Liver (tissue), 9 donors: ENCODE results near the gene LYRM2. TPM values are rescaled to one million over a fixed set of nuclear protein-coding genes. Genes with fewer than 3 reads are reported as not detected.

Experiments
- DNase-seq: peaks from one replicate; pipeline ENCODE4 v3.0.0-alpha.2; 2017; ENCODE audit warnings: low spot score
- H3K27ac ChIP-seq, 2 donors: one replicate each; pipeline ENCODE4 v1.7.0; 2013; ENCODE audit warnings: inconsistent platforms in 2 of 2, low read length in 2 of 2, control low read depth in 1 of 2, low read depth in 1 of 2, mild to moderate bottlenecking in 1 of 2
- H3K27me3 ChIP-seq, 4 donors: one replicate each; pipeline versions ENCODE4 v1.6.1 to v1.7.0; 2013; ENCODE audit warnings: low read length in 3 of 4, inconsistent platforms in 1 of 4, mild to moderate bottlenecking in 1 of 4, moderate library complexity in 1 of 4; ENCODE audit not compliant: control insufficient read depth in 4 of 4, insufficient read depth in 4 of 4
- H3K36me3 ChIP-seq, 4 donors: one replicate each; pipeline versions ENCODE4 v1.6.1 to v1.7.0; 2013; ENCODE audit warnings: low read length in 3 of 4, mild to moderate bottlenecking in 3 of 4, low read depth in 1 of 4, moderate library complexity in 1 of 4; ENCODE audit not compliant: control insufficient read depth in 4 of 4, insufficient read depth in 3 of 4
- H3K4me1 ChIP-seq, 4 donors: one replicate each; pipeline versions ENCODE4 v1.6.1 to v1.7.0; 2013; ENCODE audit warnings: low read length in 3 of 4, mild to moderate bottlenecking in 3 of 4, moderate library complexity in 1 of 4; ENCODE audit not compliant: control insufficient read depth in 4 of 4, insufficient read depth in 4 of 4
- H3K4me3 ChIP-seq, 3 donors: one replicate each; pipeline versions ENCODE4 v1.6.1 to v1.7.0; 2013; ENCODE audit warnings: low read length in 3 of 3, control low read depth in 1 of 3, low read depth in 1 of 3, mild to moderate bottlenecking in 1 of 3
- H3K9ac ChIP-seq, 2 donors: one replicate each; pipeline ENCODE4 v1.7.0; 2013; ENCODE audit warnings: low read length in 2 of 2, mild to moderate bottlenecking in 2 of 2, moderate library complexity in 2 of 2, control low read depth in 1 of 2, low read depth in 1 of 2
- H3K9me3 ChIP-seq, 4 donors: one replicate each; pipeline versions ENCODE4 v1.6.1 to v1.7.0; 2013; ENCODE audit warnings: low read length in 3 of 4; ENCODE audit not compliant: control insufficient read depth in 4 of 4
- ATF3 ChIP-seq: IDR thresholded peaks from 2 replicates; pipeline ENCODE4 v1.6.1; 2016; ENCODE audit warnings: antibody characterized with exemption
- CTCF ChIP-seq: fragments of 150-350 bp; IDR thresholded peaks from 2 replicates; pipeline ENCODE4 v1.5.1; 2017; ENCODE audit warnings: improper control_type of control experiment, low read depth, low read length; ENCODE audit not compliant: missing input control
- EGR1 ChIP-seq, 2 donors: IDR thresholded peaks; 2 replicates each; pipeline ENCODE4 v1.6.1; 2016 to 2018; ENCODE audit warnings: antibody characterized with exemption in 2 of 2, low read depth in 2 of 2
- FOXA1 ChIP-seq: IDR thresholded peaks from 2 replicates; pipeline ENCODE4 v1.6.1; 2016; ENCODE audit warnings: antibody characterized with exemption
- FOXA2 ChIP-seq: IDR thresholded peaks from 2 replicates; pipeline ENCODE4 v1.6.1; 2016; ENCODE audit warnings: antibody characterized with exemption
- GABPA ChIP-seq, 2 donors: IDR thresholded peaks in 1 of 2; conservative IDR thresholded peaks in 1 of 2; 2 replicates each; pipeline ENCODE4 v1.6.1; 2016; ENCODE audit warnings: antibody characterized with exemption in 2 of 2, mild to moderate bottlenecking in 1 of 2, moderate library complexity in 1 of 2
- HNF4A ChIP-seq, 2 donors: conservative IDR thresholded peaks; 2 replicates each; pipeline ENCODE4 v1.6.1; 2016; ENCODE audit warnings: antibody characterized with exemption in 2 of 2, mild to moderate bottlenecking in 2 of 2
- HNF4G ChIP-seq: IDR thresholded peaks from 2 replicates; pipeline ENCODE4 v1.6.1; 2016; ENCODE audit warnings: antibody characterized with exemption
- MAX ChIP-seq: IDR thresholded peaks from 2 replicates; pipeline ENCODE4 v1.6.1; 2016; ENCODE audit warnings: antibody characterized with exemption
- RXRA ChIP-seq, 2 donors: IDR thresholded peaks; 2 replicates each; pipeline ENCODE4 v1.6.1; 2017 to 2018; ENCODE audit warnings: antibody characterized with exemption in 2 of 2, mild to moderate bottlenecking in 1 of 2
- TAF1 ChIP-seq: conservative IDR thresholded peaks from 2 replicates; pipeline ENCODE4 v1.6.1; 2016; ENCODE audit warnings: antibody characterized with exemption, mild to moderate bottlenecking
- YY1 ChIP-seq: IDR thresholded peaks from 2 replicates; pipeline ENCODE4 v1.6.1; 2016; ENCODE audit warnings: antibody characterized with exemption, mild to moderate bottlenecking
- WGBS: extraction: QIAGEN DNeasy Blood & Tissue Kit; methylation state at CpG from one replicate; pipeline ENCODE4 v1.1.7; 2013; 5-methylcytosine and 5-hydroxymethylcytosine counted together
- polyA plus RNA-seq, 2 donors: library from polyadenylated mRNA; stranded (reverse) in 1 of 2; unstranded in 1 of 2; fragments of 200-250 nt in 1 of 2; fragments of >200 nt in 1 of 2; fragmentation: Nextera tagmentation in 1 of 2; extraction: Ambion mirVana in 1 of 2; gene quantifications; one replicate each; pipeline versions ENCODE4 v1.2.1 to v1.2.3, GENCODE V29; 2013 to 2015
- total RNA-seq, 2 donors: library from RNA; depleted of rRNA; stranded (reverse); fragments of >200 nt; gene quantifications; one replicate each; pipeline ENCODE4 v1.2.3, GENCODE V29; 2014
- TF ChIP-seq, protein P1 (sequence below): IDR thresholded peaks from 2 replicates; pipeline ENCODE4 v1.6.1; 2016; ENCODE audit warnings: antibody characterized with exemption
- TF ChIP-seq, protein P2 (sequence below): IDR thresholded peaks from 2 replicates; pipeline ENCODE4 v1.6.1; 2016; ENCODE audit warnings: antibody characterized with exemption, mild to moderate bottlenecking
- donor health status: healthy.
- donor health status: healthy.
- donor health status: healthy.
- donor health status: healthy.
- donor health status: healthy.

LYRM2 gene
- total and polyA plus RNA-seq, 4 donors = 8.9 to 34.7 (median 12.4) TPM

DNA sequence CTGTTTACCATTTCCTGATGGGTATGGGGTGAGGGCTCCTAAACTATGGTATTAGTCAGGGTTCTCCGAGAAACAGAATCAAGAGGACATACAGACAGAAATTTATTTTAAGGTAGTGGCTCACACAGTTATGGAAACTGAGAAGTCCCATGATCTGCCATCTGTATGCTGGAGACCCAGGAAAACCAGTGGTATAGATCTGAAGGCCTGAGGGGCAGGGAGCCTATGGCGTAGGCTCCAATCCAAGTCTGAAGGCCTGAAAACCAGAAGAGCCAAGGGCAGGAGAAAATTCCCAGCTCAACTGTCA is 112.0 kb downstream of the LYRM2 start:
- no peaks in the 10 kb centered on the region for H3K36me3 ChIP-seq
- H3K9me3 ChIP-seq = peaks cover 0 to 1% (median 0%) of the 10 kb centered on the region in 4 donors
- DNase-seq = no peak
- TF ChIP-seq TAF1 = no peak
- TF ChIP-seq MAX = no peak
- TF ChIP-seq GABPA (IDR thresholded peaks at IDR 0.05 in 1 of 2, conservative IDR thresholded peaks at IDR 0.05 in 1 of 2) = no peak
- TF ChIP-seq YY1 = no peak
- TF ChIP-seq HNF4G = no peak
- TF ChIP-seq, protein P1, sequence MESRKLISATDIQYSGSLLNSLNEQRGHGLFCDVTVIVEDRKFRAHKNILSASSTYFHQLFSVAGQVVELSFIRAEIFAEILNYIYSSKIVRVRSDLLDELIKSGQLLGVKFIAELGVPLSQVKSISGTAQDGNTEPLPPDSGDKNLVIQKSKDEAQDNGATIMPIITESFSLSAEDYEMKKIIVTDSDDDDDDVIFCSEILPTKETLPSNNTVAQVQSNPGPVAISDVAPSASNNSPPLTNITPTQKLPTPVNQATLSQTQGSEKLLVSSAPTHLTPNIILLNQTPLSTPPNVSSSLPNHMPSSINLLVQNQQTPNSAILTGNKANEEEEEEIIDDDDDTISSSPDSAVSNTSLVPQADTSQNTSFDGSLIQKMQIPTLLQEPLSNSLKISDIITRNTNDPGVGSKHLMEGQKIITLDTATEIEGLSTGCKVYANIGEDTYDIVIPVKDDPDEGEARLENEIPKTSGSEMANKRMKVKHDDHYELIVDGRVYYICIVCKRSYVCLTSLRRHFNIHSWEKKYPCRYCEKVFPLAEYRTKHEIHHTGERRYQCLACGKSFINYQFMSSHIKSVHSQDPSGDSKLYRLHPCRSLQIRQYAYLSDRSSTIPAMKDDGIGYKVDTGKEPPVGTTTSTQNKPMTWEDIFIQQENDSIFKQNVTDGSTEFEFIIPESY = no peak
- no peak for TF ChIP-seq EGR1 (IDR thresholded peaks at IDR 0.05; ENCODE audit: low read depth in 2 of 2)
- TF ChIP-seq CTCF = no peak
- TF ChIP-seq FOXA1 = no peak
- no peak for TF ChIP-seq ATF3
- no peak overlapping the region for H3K27ac ChIP-seq
- no peak overlapping the region for H3K4me3 ChIP-seq
- no peaks in the 10 kb centered on the region for H3K4me1 ChIP-seq
- H3K27me3 ChIP-seq = no peaks in the 10 kb centered on the region
- no peak overlapping the region for H3K9ac ChIP-seq
- 98% methylated on average over 2 of the region's 2 CpGs for WGBS

DNA sequence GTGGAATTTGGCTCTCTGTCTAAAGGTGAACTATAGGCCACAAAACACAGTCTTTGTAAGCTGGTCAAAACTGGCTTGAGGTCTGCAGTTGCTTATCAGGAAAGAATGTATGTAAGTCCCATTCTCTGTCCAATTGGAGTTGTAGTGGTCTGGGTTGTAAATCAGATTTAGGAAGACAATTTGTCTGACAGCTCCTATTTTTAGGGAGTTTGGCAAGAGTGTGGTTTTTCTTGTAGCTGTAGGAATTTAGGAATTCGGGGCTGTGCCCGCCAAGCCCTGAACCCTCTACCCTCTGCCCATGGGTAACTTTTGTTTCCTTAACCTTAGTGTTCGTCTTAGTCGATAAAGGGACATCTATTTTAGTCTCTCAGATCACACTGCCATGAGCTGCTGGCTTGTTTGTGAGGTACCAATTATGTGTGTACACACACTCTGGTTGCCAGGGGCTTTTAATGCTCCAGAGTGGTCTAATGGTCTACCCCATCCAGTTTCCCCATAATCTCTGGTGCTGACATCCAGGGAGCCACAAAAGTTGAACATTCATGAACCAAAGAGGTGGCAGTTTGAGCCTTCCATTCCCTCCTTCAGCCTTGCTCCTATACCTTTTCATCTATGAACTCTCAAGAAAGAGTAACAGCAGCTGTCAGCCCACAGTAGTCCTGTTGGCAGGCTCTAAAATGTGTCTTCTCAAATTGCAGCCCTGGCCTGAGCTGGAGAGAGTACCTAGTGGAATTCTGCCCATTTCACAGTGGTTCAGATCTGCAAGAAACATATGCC is 112.6 kb downstream of the LYRM2 start:
- Histone ChIP-seq H3K9me3 (peaks cover 0 to 1% (median 0%) of the 10 kb centered on the region in 4 donors), H3K27me3 (no peaks in the 10 kb centered on the region), H3K36me3 (no peaks in the 10 kb centered on the region), H3K4me3 (no peak overlapping the region), H3K4me1 (no peaks in the 10 kb centered on the region), H3K27ac (no peak overlapping the region), H3K9ac (no peak overlapping the region)
- DNase-seq = no peak
- no peak for TF ChIP-seq YY1
- TF ChIP-seq FOXA2 = no peak
- no peak for TF ChIP-seq HNF4A (conservative IDR thresholded peaks at IDR 0.05)
- TF ChIP-seq RXRA (IDR thresholded peaks at IDR 0.05) = no peak
- no peak for TF ChIP-seq TAF1
- no peak for TF ChIP-seq HNF4G
- TF ChIP-seq, protein P2, sequence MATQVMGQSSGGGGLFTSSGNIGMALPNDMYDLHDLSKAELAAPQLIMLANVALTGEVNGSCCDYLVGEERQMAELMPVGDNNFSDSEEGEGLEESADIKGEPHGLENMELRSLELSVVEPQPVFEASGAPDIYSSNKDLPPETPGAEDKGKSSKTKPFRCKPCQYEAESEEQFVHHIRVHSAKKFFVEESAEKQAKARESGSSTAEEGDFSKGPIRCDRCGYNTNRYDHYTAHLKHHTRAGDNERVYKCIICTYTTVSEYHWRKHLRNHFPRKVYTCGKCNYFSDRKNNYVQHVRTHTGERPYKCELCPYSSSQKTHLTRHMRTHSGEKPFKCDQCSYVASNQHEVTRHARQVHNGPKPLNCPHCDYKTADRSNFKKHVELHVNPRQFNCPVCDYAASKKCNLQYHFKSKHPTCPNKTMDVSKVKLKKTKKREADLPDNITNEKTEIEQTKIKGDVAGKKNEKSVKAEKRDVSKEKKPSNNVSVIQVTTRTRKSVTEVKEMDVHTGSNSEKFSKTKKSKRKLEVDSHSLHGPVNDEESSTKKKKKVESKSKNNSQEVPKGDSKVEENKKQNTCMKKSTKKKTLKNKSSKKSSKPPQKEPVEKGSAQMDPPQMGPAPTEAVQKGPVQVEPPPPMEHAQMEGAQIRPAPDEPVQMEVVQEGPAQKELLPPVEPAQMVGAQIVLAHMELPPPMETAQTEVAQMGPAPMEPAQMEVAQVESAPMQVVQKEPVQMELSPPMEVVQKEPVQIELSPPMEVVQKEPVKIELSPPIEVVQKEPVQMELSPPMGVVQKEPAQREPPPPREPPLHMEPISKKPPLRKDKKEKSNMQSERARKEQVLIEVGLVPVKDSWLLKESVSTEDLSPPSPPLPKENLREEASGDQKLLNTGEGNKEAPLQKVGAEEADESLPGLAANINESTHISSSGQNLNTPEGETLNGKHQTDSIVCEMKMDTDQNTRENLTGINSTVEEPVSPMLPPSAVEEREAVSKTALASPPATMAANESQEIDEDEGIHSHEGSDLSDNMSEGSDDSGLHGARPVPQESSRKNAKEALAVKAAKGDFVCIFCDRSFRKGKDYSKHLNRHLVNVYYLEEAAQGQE = no peak
- WGBS = 93% methylated on average over 4 of the region's 4 CpGs
